WTC11 (cell line): ENCODE results near the gene PRIM2. TPM values are rescaled to one million over a fixed set of nuclear protein-coding genes. Genes with fewer than 3 reads are reported as not detected.

ENCODE experiments used
- ATAC-seq: fragments of 200-7000 bp; cut with Tn5 transposase; 2 replicates; pipeline ENCODE4 v1.10.0; 2021; ENCODE audit warnings: mild to moderate bottlenecking, moderate library complexity
- CTCF ChIA-PET: fragments of 300-600 bp; sonication (Branson Sonifier 250); formaldehyde crosslinking; loops from one replicate; lab custom pipeline; 2021; ENCODE audit warnings: antibody characterized with exemption; lab: Charles Lee
- POLR2A ChIA-PET: fragments of 350-600 bp; sonication (Branson Sonifier 250); formaldehyde crosslinking; loops from one replicate; lab custom pipeline; 2021; ENCODE audit warnings: antibody characterized with exemption; lab: Charles Lee
- DNase-seq: peaks from one replicate; pipeline ENCODE4 v3.0.0; 2021; ENCODE audit warnings: low spot score
- H3K27ac Mint-ChIP-seq: 2 replicates; pipeline ENCODE4 v1.8.0; 2021; ENCODE audit warnings: mixed read lengths
- H3K27me3 Mint-ChIP-seq: 2 replicates; pipeline ENCODE4 v1.8.0; 2021; ENCODE audit warnings: low read depth, mild to moderate bottlenecking, moderate library complexity, mixed read lengths
- H3K36me3 Mint-ChIP-seq: 2 replicates; pipeline ENCODE4 v1.8.0; 2021; ENCODE audit warnings: mixed read lengths
- H3K4me1 Mint-ChIP-seq: 2 replicates; pipeline ENCODE4 v1.8.0; 2022; ENCODE audit warnings: mixed read lengths
- H3K4me3 Mint-ChIP-seq: 2 replicates; pipeline ENCODE4 v1.8.0; 2021; ENCODE audit warnings: mild to moderate bottlenecking, moderate library complexity, mixed read lengths
- H3K9me3 Mint-ChIP-seq: 2 replicates; pipeline ENCODE4 v1.8.0; 2021; ENCODE audit warnings: mixed read lengths
- GABPB1 ChIP-seq: sonication (generic); formaldehyde crosslinking; IDR thresholded peaks from 2 replicates; pipeline ENCODE4 v1.8.1; 2023; ENCODE audit warnings: mild to moderate bottlenecking, missing genetic modification reagents
- IRF2 ChIP-seq: sonication (generic); formaldehyde crosslinking; IDR thresholded peaks from 2 replicates; pipeline ENCODE4 v1.8.0; 2022; ENCODE audit warnings: low read depth, missing genetic modification reagents, borderline replicate concordance
- KAT7 ChIP-seq: sonication (generic); formaldehyde crosslinking; IDR thresholded peaks from 2 replicates; pipeline ENCODE4 v1.8.1; 2023; ENCODE audit warnings: missing genetic modification reagents, mild to moderate bottlenecking, borderline replicate concordance
- NFYB ChIP-seq: sonication (generic); formaldehyde crosslinking; conservative IDR thresholded peaks from 2 replicates; pipeline ENCODE4 v1.8.0; 2022; ENCODE audit warnings: low read depth, missing genetic modification reagents
- NR1H2 ChIP-seq: sonication (generic); formaldehyde crosslinking; IDR thresholded peaks from 2 replicates; pipeline ENCODE4 v1.9.0; 2021; ENCODE audit warnings: mild to moderate bottlenecking, moderate library complexity, missing genetic modification reagents
- SP1 ChIP-seq: sonication (generic); formaldehyde crosslinking; conservative IDR thresholded peaks from 2 replicates; pipeline ENCODE4 v1.8.1; 2022; ENCODE audit warnings: missing genetic modification reagents
- TCF7 ChIP-seq: sonication (generic); formaldehyde crosslinking; IDR thresholded peaks from 2 replicates; pipeline ENCODE4 v1.8.0; 2022; ENCODE audit warnings: mild to moderate bottlenecking, low read depth, missing genetic modification reagents, moderate library complexity
- TEAD1 ChIP-seq: sonication (generic); formaldehyde crosslinking; IDR thresholded peaks from 2 replicates; pipeline ENCODE4 v1.8.0; 2022; ENCODE audit warnings: mild to moderate bottlenecking, missing genetic modification reagents
- ZNF121 ChIP-seq: sonication (generic); formaldehyde crosslinking; IDR thresholded peaks from 2 replicates; pipeline ENCODE4 v1.8.0; 2023; ENCODE audit warnings: missing genetic modification reagents
- total RNA-seq: library from RNA; stranded (reverse); gene quantifications from 3 replicates; pipeline ENCODE4 v1.2.3, GENCODE V29; 2021
- TF ChIP-seq, protein P1 (sequence below): sonication (generic); formaldehyde crosslinking; conservative IDR thresholded peaks from 2 replicates; pipeline ENCODE4 v1.8.1; 2023; ENCODE audit warnings: mild to moderate bottlenecking, low read depth, missing genetic modification reagents, moderate library complexity
- TF ChIP-seq, protein P2 (sequence below): sonication (generic); formaldehyde crosslinking; IDR thresholded peaks from 2 replicates; pipeline ENCODE4 v1.8.1; 2022; ENCODE audit warnings: missing genetic modification reagents, borderline replicate concordance
- TF ChIP-seq, protein P3 (sequence below): sonication (generic); formaldehyde crosslinking; IDR thresholded peaks from 2 replicates; pipeline ENCODE4 v1.8.0; 2023; ENCODE audit warnings: missing genetic modification reagents, mild to moderate bottlenecking, borderline replicate concordance
- TF ChIP-seq, protein P4 (sequence below): fragments of 200-600 bp; IDR thresholded peaks from 2 replicates; pipeline ENCODE4 v1.8.0; 2022; ENCODE audit warnings: antibody characterized with exemption
- TF ChIP-seq, protein P5 (sequence below): fragments of 250-450 bp; sonication (Bioruptor Pico); IDR thresholded peaks from 2 replicates; pipeline ENCODE4 v2.1.2; 2022; ENCODE audit warnings: mild to moderate bottlenecking, moderate library complexity
- TF ChIP-seq, protein P6 (sequence below): sonication (generic); formaldehyde crosslinking; IDR thresholded peaks from 2 replicates; pipeline ENCODE4 v1.8.0; 2022; ENCODE audit warnings: missing genetic modification reagents

PRIM2 gene
- total RNA-seq, 1 experiment from 2014 or later = 42.2 TPM

DNA sequence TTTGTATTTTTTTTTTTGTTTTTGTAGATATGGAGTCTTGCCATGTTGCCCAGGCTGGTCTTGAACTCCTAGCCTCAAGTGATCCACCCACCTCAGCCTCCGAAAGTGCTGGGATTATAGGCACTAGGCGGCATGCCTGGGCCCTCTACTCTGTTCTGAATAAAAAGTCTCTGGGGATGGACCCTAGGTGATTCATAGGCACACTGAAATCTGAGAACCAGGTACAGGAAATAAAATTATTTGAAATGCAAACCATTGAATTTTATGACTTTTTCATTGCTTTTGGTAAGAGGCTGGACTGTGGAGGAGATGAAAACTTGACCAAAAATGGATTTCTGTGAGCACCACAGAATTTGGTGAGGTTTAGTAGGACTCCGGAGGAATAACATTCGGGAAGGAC lies 117.5 kb downstream of the PRIM2 start:
- DNase-seq (no peak), ATAC-seq (no peak)
- Mint-ChIP-seq H3K27me3 (no peaks in the 10 kb centered on the region), H3K9me3 (no peaks in the 10 kb centered on the region), H3K4me1 (peaks cover 58% of the 10 kb centered on the region), H3K36me3 (no peaks in the 10 kb centered on the region), H3K27ac (0 out of 2 replicates have a peak overlapping the region, but pooled peaks have one; percentile 38), H3K4me3 (no peak overlapping the region)
- CTCF ChIA-PET = no interaction called here
- POLR2A ChIA-PET = no interaction called here
- TF ChIP-seq KAT7 (CRISPR knock-in tag) (no peak), IRF2 (CRISPR knock-in tag) (no peak), ZNF121 (no peak), NR1H2 (CRISPR knock-in tag) (no peak), NFYB (CRISPR knock-in tag) (no peak), GABPB1 (CRISPR knock-in tag) (no peak), TCF7 (CRISPR knock-in tag) (no peak), SP1 (no peak), TEAD1 (CRISPR knock-in tag) (no peak)
- TF ChIP-seq, protein P1, sequence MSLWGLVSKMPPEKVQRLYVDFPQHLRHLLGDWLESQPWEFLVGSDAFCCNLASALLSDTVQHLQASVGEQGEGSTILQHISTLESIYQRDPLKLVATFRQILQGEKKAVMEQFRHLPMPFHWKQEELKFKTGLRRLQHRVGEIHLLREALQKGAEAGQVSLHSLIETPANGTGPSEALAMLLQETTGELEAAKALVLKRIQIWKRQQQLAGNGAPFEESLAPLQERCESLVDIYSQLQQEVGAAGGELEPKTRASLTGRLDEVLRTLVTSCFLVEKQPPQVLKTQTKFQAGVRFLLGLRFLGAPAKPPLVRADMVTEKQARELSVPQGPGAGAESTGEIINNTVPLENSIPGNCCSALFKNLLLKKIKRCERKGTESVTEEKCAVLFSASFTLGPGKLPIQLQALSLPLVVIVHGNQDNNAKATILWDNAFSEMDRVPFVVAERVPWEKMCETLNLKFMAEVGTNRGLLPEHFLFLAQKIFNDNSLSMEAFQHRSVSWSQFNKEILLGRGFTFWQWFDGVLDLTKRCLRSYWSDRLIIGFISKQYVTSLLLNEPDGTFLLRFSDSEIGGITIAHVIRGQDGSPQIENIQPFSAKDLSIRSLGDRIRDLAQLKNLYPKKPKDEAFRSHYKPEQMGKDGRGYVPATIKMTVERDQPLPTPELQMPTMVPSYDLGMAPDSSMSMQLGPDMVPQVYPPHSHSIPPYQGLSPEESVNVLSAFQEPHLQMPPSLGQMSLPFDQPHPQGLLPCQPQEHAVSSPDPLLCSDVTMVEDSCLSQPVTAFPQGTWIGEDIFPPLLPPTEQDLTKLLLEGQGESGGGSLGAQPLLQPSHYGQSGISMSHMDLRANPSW (CRISPR knock-in tag) = no peak
- TF ChIP-seq, protein P2, sequence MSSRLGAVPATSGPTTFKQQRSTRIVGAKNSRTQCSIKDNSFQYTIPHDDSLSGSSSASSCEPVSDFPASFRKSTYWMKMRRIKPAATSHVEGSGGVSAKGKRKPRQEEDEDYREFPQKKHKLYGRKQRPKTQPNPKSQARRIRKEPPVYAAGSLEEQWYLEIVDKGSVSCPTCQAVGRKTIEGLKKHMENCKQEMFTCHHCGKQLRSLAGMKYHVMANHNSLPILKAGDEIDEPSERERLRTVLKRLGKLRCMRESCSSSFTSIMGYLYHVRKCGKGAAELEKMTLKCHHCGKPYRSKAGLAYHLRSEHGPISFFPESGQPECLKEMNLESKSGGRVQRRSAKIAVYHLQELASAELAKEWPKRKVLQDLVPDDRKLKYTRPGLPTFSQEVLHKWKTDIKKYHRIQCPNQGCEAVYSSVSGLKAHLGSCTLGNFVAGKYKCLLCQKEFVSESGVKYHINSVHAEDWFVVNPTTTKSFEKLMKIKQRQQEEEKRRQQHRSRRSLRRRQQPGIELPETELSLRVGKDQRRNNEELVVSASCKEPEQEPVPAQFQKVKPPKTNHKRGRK (CRISPR knock-in tag) = no peak
- TF ChIP-seq, protein P3, sequence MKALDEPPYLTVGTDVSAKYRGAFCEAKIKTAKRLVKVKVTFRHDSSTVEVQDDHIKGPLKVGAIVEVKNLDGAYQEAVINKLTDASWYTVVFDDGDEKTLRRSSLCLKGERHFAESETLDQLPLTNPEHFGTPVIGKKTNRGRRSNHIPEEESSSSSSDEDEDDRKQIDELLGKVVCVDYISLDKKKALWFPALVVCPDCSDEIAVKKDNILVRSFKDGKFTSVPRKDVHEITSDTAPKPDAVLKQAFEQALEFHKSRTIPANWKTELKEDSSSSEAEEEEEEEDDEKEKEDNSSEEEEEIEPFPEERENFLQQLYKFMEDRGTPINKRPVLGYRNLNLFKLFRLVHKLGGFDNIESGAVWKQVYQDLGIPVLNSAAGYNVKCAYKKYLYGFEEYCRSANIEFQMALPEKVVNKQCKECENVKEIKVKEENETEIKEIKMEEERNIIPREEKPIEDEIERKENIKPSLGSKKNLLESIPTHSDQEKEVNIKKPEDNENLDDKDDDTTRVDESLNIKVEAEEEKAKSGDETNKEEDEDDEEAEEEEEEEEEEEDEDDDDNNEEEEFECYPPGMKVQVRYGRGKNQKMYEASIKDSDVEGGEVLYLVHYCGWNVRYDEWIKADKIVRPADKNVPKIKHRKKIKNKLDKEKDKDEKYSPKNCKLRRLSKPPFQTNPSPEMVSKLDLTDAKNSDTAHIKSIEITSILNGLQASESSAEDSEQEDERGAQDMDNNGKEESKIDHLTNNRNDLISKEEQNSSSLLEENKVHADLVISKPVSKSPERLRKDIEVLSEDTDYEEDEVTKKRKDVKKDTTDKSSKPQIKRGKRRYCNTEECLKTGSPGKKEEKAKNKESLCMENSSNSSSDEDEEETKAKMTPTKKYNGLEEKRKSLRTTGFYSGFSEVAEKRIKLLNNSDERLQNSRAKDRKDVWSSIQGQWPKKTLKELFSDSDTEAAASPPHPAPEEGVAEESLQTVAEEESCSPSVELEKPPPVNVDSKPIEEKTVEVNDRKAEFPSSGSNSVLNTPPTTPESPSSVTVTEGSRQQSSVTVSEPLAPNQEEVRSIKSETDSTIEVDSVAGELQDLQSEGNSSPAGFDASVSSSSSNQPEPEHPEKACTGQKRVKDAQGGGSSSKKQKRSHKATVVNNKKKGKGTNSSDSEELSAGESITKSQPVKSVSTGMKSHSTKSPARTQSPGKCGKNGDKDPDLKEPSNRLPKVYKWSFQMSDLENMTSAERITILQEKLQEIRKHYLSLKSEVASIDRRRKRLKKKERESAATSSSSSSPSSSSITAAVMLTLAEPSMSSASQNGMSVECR = no peak
- TF ChIP-seq, protein P4, sequence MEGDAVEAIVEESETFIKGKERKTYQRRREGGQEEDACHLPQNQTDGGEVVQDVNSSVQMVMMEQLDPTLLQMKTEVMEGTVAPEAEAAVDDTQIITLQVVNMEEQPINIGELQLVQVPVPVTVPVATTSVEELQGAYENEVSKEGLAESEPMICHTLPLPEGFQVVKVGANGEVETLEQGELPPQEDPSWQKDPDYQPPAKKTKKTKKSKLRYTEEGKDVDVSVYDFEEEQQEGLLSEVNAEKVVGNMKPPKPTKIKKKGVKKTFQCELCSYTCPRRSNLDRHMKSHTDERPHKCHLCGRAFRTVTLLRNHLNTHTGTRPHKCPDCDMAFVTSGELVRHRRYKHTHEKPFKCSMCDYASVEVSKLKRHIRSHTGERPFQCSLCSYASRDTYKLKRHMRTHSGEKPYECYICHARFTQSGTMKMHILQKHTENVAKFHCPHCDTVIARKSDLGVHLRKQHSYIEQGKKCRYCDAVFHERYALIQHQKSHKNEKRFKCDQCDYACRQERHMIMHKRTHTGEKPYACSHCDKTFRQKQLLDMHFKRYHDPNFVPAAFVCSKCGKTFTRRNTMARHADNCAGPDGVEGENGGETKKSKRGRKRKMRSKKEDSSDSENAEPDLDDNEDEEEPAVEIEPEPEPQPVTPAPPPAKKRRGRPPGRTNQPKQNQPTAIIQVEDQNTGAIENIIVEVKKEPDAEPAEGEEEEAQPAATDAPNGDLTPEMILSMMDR = no peak
- TF ChIP-seq, protein P5, sequence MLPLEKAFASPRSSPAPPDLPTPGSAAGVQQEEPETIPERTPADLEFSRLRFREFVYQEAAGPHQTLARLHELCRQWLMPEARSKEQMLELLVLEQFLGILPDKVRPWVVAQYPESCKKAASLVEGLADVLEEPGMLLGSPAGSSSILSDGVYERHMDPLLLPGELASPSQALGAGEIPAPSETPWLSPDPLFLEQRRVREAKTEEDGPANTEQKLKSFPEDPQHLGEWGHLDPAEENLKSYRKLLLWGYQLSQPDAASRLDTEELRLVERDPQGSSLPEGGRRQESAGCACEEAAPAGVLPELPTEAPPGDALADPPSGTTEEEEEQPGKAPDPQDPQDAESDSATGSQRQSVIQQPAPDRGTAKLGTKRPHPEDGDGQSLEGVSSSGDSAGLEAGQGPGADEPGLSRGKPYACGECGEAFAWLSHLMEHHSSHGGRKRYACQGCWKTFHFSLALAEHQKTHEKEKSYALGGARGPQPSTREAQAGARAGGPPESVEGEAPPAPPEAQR (CRISPR knock-in tag) = no peak
- TF ChIP-seq, protein P6, sequence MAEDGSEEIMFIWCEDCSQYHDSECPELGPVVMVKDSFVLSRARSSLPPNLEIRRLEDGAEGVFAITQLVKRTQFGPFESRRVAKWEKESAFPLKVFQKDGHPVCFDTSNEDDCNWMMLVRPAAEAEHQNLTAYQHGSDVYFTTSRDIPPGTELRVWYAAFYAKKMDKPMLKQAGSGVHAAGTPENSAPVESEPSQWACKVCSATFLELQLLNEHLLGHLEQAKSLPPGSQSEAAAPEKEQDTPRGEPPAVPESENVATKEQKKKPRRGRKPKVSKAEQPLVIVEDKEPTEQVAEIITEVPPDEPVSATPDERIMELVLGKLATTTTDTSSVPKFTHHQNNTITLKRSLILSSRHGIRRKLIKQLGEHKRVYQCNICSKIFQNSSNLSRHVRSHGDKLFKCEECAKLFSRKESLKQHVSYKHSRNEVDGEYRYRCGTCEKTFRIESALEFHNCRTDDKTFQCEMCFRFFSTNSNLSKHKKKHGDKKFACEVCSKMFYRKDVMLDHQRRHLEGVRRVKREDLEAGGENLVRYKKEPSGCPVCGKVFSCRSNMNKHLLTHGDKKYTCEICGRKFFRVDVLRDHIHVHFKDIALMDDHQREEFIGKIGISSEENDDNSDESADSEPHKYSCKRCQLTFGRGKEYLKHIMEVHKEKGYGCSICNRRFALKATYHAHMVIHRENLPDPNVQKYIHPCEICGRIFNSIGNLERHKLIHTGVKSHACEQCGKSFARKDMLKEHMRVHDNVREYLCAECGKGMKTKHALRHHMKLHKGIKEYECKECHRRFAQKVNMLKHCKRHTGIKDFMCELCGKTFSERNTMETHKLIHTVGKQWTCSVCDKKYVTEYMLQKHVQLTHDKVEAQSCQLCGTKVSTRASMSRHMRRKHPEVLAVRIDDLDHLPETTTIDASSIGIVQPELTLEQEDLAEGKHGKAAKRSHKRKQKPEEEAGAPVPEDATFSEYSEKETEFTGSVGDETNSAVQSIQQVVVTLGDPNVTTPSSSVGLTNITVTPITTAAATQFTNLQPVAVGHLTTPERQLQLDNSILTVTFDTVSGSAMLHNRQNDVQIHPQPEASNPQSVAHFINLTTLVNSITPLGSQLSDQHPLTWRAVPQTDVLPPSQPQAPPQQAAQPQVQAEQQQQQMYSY (CRISPR knock-in tag) = no peak
